Measurements from ENCODE around the gene DIDO1.

Gene DIDO1

DNA sequence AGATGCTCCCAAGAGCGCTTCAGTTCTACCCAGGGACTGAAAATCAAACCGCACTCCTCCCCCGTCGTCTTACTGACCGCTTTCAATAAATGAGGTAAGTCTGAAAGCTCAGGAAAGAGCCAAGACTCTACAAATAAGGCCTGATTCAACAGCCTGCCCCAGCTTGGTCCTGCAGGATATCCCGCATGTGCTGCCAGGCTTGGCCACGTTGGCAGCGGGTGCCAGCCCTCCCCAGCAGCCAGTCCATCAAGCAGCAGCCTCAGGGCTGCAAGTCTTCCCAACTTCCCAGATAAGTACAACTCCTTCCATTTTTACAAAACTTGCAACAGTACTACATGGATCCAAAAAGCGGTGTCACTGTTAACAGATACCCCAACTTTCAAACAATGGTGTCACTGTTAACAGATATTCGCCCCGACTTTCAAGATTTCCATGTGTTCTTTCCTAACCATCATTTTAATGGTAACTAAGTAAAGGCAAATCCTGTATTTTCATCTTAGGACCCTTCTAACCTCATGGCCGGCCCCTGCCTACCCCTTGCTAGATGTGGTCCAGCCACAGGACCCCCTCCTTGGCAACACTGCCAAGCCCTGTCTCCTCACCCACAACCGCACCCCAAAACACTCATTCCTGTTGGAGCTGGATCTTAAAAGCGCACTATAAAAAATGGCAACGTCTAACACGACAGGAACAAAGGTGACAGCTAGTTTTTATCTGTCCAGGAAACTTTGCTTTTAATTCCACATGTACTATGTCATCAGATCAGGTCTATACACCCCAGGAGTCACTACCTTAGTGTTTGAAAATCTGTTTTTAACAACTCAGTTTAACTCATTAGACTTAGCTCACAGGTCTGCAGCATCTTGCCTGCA is 28.0 kb downstream of the DIDO1 start:
- H3K4me3 ChIP-seq (ENCODE audit: control insufficient read depth, low read depth, low read length), result no peak overlapping the region
- DNase-seq (ENCODE audit: low read depth), result no peak
- TF ChIP-seq, protein P1, sequence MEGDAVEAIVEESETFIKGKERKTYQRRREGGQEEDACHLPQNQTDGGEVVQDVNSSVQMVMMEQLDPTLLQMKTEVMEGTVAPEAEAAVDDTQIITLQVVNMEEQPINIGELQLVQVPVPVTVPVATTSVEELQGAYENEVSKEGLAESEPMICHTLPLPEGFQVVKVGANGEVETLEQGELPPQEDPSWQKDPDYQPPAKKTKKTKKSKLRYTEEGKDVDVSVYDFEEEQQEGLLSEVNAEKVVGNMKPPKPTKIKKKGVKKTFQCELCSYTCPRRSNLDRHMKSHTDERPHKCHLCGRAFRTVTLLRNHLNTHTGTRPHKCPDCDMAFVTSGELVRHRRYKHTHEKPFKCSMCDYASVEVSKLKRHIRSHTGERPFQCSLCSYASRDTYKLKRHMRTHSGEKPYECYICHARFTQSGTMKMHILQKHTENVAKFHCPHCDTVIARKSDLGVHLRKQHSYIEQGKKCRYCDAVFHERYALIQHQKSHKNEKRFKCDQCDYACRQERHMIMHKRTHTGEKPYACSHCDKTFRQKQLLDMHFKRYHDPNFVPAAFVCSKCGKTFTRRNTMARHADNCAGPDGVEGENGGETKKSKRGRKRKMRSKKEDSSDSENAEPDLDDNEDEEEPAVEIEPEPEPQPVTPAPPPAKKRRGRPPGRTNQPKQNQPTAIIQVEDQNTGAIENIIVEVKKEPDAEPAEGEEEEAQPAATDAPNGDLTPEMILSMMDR (IDR thresholded peaks at IDR 0.05; ENCODE audit: control insufficient read depth, insufficient read depth, low read depth, low read length, missing control alignments), result no peak

DNA sequence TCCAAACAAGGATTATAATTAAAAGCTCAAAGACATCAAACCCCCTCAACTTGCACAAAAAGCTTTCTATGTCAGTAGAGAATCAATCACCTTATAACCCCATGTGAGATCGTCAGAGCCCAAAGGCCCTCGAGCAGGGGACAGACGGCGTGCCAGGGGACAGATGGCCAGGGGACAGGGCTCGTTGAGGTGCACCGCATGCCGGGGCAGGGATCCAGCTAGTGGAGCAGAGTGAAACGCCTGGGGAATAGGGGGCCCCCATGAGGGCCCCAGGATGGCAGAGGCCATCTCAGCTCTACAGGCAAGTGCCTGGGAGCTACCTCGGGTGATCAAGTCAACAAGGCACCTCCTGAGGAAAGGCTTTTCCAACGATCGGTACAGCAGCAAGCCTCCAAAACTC is 28.6 kb downstream of the DIDO1 start:
- no peak overlapping the region for H3K4me3 ChIP-seq (ENCODE audit: control insufficient read depth, low read depth, low read length)
- TF ChIP-seq, protein P1 (IDR thresholded peaks at IDR 0.05; ENCODE audit: control insufficient read depth, insufficient read depth, low read depth, low read length, missing control alignments), result no peak
- no peak for DNase-seq (ENCODE audit: low read depth)

DNA sequence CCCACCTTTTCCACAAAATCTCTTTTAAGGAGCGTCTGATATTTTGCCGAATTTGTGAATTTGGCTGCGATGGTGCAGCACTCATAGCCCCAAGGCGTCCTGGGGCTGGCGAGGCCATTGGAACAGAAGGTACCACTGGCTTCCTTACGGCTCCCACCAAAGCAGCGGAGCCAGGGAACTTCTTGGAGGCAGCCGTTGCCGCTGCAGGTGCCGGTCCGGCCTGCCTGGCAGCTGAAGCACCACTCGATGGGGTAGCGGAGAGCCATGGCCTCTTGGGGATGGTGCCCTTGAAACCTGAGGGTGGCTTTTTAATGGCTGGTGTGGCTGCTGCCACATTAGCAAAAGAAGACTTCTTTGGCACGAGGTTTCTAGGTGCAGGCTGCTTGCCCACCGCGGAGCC is 29.8 kb downstream of the DIDO1 start:
- DNase-seq (ENCODE audit: low read depth), result no peak
- TF ChIP-seq, protein P1 (IDR thresholded peaks at IDR 0.05; ENCODE audit: control insufficient read depth, insufficient read depth, low read depth, low read length, missing control alignments), result no peak
- no peak overlapping the region for H3K4me3 ChIP-seq (ENCODE audit: control insufficient read depth, low read depth, low read length)

DNA sequence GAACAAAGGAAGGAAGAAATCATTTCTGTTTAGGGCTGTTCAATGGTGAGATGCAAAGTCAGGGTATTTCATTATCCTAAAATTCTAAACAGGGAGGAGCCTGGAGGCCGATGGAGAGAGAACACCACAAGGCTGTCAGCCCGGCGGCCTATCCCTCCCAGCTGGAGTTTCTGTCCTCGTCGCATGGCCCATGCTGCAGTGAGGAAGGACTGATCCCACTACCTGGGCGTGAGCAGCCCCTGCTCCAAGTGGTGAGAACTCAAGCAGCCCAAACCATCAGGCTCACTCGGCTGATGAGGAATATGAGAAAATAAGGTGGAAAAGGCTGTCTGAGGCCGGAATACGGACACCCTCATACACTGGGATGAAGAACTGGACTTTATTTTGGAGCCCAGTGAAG is 30.8 kb downstream of the DIDO1 start:
- DNase-seq (ENCODE audit: low read depth), result no peak
- TF ChIP-seq, protein P1 (IDR thresholded peaks at IDR 0.05; ENCODE audit: control insufficient read depth, insufficient read depth, low read depth, low read length, missing control alignments), result no peak
- no peak overlapping the region for H3K4me3 ChIP-seq (ENCODE audit: control insufficient read depth, low read depth, low read length)

DNA sequence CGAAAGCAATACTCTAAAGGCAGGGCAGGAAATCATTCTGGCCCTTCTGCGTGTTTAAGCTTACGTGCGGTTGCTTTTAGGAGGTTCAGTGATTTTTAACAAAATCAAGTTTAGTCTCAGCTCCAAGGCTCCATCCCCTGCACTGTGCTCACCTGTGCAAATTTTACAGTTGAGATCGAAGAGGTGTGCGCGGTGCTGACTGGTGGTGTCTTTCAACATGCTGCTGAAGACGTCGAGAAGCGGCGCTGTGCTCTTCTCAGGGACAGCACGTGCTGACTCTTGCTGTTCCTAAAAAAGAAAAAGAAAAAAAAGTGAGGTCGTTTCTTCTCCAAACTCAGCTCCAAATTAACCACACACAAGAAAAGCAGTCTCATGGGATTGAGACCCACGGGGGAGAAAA is 32.0 kb downstream of the DIDO1 start:
- H3K4me3 ChIP-seq (ENCODE audit: control insufficient read depth, low read depth, low read length), result no peak overlapping the region
- TF ChIP-seq, protein P1 (IDR thresholded peaks at IDR 0.05; ENCODE audit: control insufficient read depth, insufficient read depth, low read depth, low read length, missing control alignments), result no peak
- no peak for DNase-seq (ENCODE audit: low read depth)

DNA sequence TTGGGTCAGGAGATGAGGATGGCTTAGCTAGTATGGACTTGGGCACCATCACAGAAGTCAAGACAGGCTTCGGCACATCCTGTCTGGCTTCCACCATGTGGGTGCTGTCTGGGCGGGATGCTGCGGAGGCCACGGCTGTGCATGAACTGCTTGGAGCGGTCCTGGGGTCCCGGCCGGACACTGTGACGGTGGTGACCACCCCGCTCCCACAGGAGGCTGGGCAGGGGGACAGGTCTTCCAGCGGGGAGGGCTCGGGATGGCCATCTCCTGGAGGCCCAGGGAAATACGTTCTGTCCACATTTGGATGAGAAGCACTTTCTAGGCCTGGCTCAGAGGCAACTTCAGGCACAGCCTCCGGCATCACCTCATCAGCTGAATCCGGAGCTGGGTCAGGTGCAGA is 32.6 kb downstream of the DIDO1 start:
- no peak overlapping the region for H3K4me3 ChIP-seq (ENCODE audit: control insufficient read depth, low read depth, low read length)
- no peak for DNase-seq (ENCODE audit: low read depth)
- TF ChIP-seq, protein P1 (IDR thresholded peaks at IDR 0.05; ENCODE audit: control insufficient read depth, insufficient read depth, low read depth, low read length, missing control alignments), result peak; percentile 13

Data from AG09309 (cell line).